HepG2 (cell line): Measurements from ENCODE around the gene RFC2.

Experiments used
- ATF3 ChIP-seq: sonication (generic); formaldehyde crosslinking; IDR thresholded peaks from 2 replicates; pipeline ENCODE4 v1.4.0; 2020; ENCODE audit warnings: missing genetic modification reagents
- FOXJ3 ChIP-seq: sonication (generic); formaldehyde crosslinking; IDR thresholded peaks from 2 replicates; pipeline ENCODE4 v1.4.0; 2020; ENCODE audit warnings: missing genetic modification reagents, mild to moderate bottlenecking, borderline replicate concordance
- FOXK1 ChIP-seq: sonication (generic); formaldehyde crosslinking; IDR thresholded peaks from 2 replicates; pipeline ENCODE4 v1.4.0; 2020; ENCODE audit warnings: low read depth, missing genetic modification reagents, borderline replicate concordance
- HDAC1 ChIP-seq: sonication (generic); formaldehyde crosslinking; IDR thresholded peaks from 2 replicates; pipeline ENCODE4 v1.5.1; 2020; ENCODE audit warnings: mild to moderate bottlenecking, missing genetic modification reagents
- MIER2 ChIP-seq: IDR thresholded peaks from 2 replicates; pipeline ENCODE4 v1.6.1; 2016; ENCODE audit warnings: missing biosample characterization, missing genetic modification reagents
- MTF2 ChIP-seq: sonication (generic); formaldehyde crosslinking; IDR thresholded peaks from 2 replicates; pipeline ENCODE4 v1.5.0; 2020; ENCODE audit warnings: missing genetic modification reagents, borderline replicate concordance
- MXI1 ChIP-seq: IDR thresholded peaks from 3 replicates; pipeline ENCODE4 v1.6.1; 2012; ENCODE audit warnings: low read depth, low read length, inconsistent platforms, borderline replicate concordance
- POLR2A ChIP-seq, 2 experiments: IDR thresholded peaks; 2 replicates each; pipeline ENCODE4 v1.6.1; 2011; ENCODE audit warnings: low read depth in 2 of 2, low read length in 2 of 2, mild to moderate bottlenecking in 1 of 2, moderate library complexity in 1 of 2; ENCODE audit not compliant: insufficient read depth in 1 of 2
- TSC22D2 ChIP-seq: sonication (generic); formaldehyde crosslinking; IDR thresholded peaks from 2 replicates; pipeline ENCODE4 v1.5.1; 2020; ENCODE audit warnings: missing genetic modification reagents, mild to moderate bottlenecking, borderline replicate concordance
- ZFP36 ChIP-seq: fragments of 150-350 bp; IDR thresholded peaks from 2 replicates; pipeline ENCODE4 v1.6.1; 2018; ENCODE audit warnings: borderline replicate concordance, low read length, low read depth; ENCODE audit not compliant: partially characterized antibody
- ZNF792 ChIP-seq: IDR thresholded peaks from 2 replicates; pipeline ENCODE4 v1.6.1; 2016

GRCh38 chr7:74212661-74213060 is 41.5 kb downstream of the RFC2 start:
- TF ChIP-seq MXI1 (no peak), POLR2A (IDR thresholded peaks at IDR 0.05; ENCODE audit: insufficient read depth in 1 of 2, low read depth in 2 of 2, low read length in 2 of 2) (no peak), TSC22D2 (CRISPR knock-in tag) (no peak), HDAC1 (CRISPR knock-in tag) (no peak), ATF3 (CRISPR knock-in tag) (no peak), FOXK1 (CRISPR knock-in tag) (no peak), MIER2 (CRISPR knock-in tag) (no peak), MTF2 (CRISPR knock-in tag) (no peak), ZNF792 (CRISPR knock-in tag) (no peak), ZFP36 (no peak), FOXJ3 (CRISPR knock-in tag) (no peak)
